ENCODE measurements around the gene ACAP3.

Gene ACAP3, protein sequence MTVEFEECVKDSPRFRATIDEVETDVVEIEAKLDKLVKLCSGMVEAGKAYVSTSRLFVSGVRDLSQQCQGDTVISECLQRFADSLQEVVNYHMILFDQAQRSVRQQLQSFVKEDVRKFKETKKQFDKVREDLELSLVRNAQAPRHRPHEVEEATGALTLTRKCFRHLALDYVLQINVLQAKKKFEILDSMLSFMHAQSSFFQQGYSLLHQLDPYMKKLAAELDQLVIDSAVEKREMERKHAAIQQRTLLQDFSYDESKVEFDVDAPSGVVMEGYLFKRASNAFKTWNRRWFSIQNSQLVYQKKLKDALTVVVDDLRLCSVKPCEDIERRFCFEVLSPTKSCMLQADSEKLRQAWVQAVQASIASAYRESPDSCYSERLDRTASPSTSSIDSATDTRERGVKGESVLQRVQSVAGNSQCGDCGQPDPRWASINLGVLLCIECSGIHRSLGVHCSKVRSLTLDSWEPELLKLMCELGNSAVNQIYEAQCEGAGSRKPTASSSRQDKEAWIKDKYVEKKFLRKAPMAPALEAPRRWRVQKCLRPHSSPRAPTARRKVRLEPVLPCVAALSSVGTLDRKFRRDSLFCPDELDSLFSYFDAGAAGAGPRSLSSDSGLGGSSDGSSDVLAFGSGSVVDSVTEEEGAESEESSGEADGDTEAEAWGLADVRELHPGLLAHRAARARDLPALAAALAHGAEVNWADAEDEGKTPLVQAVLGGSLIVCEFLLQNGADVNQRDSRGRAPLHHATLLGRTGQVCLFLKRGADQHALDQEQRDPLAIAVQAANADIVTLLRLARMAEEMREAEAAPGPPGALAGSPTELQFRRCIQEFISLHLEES

DNA sequence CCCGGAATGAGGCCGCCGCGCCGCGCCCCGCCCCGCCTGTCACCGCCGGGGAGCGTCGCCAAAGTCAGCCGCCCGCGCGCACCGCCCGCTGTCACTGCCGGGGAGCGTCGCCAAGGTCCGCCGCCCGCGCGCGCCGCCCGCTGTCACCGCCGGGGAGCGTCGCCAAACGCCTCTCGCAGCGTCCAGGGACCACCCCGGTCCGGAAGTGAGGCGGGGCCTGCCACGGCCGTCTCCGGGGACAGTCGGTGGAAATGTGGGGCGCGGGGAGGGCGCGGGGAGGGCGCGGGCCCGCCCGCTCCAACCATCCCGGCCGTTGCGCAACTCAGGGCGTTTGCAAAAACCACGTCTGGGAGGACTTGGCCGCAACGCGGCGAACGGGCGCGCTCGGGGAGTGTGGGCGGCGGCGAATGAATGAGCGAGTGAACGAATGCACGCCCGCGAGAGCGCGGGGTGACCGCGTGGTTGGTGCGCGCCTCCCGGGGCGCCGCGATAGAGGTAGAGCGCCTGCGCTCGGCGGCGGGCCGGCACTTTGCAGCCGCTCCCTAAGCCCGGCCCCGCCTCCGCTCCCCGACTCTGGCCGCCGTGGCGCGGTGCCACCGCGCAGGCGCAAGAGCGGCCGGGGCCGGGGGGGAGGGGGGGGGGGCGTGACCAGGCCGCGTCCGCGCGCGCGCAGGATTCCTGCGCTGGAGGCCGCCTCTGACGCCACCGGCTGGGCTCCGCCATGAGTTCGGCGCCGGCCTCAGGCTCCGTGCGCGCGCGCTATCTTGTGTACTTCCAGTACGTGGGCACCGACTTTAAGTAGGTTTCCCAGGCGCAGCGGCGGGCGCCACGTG lies at the start of gene ACAP3, which contains the start of gene PUSL1:
Gene ACAP3, minus strand, starts transcription at position 8 of the 833 bp plus-strand sequence. CDS start 115 bp downstream, outside the sequence.
Gene PUSL1, plus strand, starts transcription at position 675 of the 833 bp plus-strand sequence. Its CDS starts 47 bp downstream, at position 722.
- peak; percentile 81 for DNase-seq

DNA sequence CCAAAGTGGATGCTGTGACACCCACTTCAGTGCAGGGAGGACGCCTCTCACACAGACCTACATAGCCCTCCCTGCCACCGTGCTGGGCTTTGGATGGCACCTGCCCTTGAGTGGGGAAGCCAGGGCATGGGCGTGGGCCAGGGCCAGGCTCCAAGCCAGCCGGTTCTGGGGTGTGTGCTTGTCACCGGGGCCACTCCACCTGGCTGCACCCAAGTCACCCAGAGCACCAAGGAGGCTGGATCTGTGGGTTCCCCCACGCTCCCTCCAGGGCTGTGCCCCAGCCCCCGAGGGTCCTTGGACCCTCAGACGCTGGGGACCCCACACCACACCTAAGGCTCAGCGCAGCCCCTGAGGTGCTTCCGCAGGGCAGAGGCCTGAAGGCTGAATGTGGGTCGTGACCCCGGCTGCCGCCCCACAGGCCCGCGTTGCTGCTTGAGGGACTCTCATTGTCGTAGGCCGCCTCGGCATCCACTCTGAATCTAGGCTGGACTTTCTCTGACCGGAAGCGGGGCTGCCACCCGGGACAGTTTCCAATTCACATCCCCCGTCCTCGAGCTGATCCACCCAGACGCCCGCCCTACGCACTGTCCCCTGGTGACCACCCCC lies 49.2 kb upstream of the ACAP3 start:
- no peak for DNase-seq

DNA sequence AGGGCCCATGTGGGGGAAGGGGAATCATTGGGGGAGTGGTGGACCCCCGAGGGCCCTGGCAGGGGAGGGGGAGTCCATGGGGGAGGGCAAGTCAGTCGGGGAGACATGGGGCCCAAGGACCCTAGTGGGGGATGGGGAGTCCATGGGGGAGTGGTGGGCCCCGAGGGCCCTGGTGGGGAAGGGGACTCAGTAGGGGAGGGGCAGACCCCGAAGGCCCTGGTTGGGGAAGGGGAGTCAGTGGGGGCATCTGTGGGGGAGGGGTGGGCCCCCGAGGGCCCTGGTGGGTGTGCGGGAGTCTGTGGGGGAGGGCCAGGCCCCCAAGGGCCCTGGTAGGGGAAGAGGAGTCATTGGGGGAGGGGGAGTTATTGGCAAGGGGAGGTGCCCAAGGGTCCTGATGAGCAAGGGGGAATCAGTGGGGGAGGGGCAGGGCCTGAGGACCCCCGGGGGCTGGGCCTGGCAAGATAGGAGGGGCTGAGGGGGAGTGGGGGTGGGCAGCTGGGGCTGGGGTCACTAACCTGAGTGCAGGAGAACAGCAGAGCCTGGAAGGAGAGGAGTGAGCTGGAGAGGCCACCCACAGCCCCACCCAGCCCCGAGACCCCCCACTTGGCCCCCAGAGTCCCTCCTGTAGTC lies 48.6 kb upstream of the ACAP3 start:
- no peak for DNase-seq

DNA sequence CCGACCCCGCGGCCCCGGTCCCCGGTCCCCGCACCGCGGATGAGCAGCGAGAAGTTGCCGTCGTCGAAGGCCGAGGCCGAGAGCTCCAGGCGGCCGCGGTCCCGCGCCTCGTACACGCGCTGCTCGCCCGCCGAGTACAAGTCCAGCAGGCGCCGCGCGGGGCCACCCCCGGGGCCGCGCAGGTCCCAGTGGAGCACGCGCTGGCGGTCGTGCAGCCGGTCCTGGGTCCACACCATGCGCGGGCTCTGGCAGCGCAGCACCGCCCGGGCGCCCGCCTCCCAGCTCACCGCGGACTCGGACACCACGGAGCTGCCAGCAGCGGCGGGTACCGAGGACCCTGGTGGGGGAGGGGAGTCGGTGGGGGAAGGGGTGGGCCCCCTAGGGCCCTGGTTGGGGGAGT lies 47.7 kb upstream of the ACAP3 start:
- DNase-seq, result no peak

DNA sequence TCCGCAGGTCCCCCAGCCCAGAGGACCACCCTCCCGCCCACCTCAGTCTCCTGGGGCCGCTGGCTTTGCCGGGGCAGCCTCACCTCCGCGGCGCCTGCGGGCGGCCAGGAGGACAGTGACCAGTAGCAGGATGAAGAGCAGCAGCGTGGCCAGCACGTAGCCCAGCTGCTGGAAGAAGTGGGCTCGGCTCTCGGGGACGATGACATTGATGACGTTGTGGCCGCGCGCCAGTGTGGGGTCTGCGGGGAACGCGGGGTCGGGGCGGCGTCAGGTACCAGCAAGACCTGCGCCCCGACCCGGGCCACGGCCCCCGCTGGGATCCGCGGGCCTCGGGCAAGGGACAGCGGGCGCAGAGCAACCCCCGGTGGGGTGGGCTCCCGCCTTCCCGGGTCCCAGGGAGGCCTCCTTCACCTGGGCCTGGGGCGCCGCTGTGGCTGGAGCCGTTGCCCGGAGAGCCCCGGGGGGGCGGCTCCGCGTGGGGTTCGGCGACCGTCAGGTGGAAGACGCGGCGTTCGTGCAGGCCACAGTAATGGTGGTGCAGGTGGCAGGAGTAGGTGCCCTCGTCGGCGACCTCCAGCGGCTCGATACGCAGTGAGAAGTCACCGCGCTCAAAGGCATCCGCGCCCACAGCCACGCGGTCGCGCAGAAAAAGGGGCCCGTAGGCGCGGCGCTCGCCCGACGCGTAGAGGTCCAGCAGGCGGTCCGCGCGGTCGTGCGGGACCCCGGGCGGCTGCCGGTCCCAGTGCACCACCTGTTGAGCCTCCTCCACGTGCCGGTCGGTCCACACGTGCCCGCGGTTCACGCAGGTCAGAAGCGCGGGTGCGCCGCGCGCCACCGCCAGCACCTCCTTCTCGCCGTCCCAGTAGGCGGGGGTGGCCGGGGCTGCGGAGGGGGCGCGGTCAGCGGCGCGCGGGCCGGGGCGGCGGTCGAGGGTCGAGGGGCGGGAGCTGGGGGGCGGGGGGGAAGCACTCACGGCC lies 46.8 kb upstream of the ACAP3 start:
- no peak for DNase-seq

DNA sequence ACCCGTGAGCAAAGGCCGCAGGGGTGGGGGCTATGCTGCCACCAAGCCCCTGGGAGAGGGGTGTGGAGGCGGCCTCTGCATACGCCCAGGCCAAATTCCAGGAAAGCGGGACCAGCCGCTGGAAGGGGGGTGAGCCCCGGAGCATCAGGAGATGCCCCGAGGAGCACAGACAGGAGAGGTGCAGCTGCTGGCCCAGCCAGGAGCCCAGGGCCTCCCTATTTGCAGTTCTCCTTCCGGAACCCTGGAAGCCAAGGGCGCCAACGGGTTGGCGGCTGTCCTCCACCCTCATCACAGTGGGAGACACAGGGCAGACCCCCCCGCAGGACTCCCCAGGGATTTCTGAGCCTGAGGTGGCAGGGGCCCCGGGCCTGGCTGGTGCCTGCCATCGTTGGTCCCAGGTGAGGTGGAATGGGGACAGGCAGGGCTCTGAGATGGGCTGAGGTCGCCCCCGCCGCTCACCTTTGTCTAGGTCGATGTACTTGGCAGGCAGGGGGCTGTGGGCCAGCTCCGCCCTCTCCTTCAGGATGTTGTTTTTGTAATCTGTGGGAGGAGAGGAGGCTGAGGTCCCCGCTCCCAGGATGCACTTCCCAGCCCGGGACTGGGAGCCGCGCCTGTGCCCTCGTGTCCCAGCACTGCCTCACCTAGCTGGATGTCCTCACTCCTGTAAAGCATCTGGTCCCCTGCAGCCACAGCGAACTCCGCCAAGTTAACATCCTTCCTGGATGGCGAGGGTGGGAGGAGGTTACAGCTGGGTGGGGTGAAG lies 45.8 kb upstream of the ACAP3 start:
- DNase-seq, result no peak

DNA sequence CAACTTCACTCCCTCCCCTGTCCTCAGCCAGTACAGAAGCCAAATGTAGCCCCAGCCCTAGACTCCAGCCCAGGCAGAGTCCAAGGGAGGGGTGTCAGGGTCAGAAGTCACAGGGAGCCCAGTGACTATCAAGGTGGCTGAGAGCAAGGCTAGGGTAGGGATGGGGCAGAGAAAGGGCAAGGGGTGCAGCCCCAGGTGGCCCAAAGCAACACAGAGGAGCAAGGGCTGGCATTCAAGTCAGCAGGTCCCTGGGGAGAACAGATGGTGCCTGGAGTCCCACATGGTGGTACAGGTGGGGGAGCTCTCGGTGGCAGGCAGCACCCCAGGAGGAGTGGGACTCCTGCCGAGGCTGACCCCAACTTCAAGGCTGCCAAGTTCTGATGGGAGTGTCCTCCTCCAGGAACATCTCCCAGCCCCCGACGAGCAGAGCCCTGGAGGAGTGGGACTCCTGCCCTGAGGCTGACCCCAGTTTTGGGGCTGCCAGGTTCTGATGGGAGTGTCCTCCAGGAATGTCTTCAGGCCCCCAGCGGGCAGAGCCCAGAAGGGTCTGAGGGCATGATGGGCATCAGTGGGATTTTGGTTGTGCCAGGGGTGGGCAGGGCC lies 45.2 kb upstream of the ACAP3 start:
- no peak for DNase-seq

DNA sequence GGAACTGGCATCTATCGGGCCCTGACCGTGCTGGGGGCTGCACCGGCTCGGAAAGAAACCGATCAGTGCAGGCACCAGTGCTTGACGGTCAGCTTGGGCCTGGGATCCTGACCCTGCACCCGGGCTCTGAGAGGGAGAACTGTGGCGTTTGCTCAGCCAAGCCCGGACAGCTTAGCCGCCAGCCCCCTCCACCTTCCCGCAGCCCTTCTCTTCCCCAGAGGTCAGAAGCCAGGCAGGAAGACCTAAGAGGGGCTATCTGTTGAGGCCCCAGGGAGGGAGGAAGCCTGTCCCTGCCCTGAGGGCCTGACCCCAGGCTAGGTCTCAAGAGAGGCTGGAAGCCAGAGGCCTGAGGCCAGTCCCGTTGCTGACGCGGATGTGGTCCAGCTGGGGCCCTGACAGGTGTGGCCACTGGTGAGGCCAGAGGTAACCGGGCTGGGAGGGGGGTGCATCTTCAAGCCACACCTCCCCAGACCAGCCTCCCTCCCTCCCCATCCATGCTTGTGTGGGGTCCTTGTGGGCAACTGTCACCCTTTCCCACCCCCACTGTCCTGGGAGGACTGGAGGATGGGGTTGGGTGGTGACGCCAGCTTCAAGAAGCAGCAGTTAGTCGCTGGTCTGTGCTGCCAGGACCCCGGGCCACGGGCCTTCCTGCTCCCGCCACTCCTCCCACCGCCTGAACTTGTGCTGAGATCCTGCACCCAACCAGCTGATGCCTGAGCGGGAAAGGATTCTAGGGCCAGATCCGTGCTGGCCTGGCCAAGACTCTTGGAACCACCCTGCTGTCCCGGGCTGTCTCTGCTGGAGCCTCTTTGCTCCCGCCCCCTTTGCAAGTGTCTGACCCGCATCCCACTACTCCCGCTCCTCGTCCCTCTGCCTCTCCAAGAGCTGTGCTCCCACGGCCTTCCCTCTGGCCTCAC lies 44.0 kb upstream of the ACAP3 start:
- DNase-seq, result no peak

DNA sequence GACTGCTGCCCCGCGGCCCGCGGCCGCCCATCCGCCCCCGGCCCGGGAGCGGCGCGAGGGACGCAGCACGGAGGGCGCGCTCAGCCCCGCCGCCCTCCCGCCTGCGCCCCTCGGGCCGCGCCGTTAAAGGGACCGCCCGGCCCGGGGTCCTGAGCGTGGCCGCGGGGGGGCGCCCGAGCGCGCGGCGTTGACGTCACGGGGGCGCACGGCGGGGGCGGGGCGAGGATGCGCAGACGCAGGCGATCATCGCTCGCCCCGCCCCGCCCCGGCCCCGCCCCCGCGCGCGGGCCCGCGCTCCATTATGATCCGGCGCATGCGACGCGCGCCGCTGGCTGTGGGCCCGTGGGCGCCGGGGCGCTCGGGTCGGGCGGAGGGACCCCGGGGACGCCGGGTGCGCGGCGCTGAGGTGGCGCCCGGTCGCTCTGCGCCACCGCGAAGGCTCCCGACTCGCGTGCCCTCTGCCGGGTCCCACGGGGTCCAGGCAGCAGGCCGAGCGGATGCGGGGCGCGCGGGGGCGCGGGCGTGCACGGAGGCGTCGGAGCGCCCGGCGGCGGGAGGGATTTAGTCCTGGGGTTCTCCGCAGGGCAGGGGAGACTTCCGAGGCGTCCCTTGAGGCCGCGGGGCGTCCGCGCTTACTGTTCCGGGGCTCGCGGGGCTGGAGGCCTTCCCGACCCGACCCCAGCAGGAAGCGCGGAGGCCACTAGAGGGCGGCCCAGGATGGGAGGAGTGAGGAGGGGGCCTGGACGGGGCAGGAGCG lies 41.7 kb upstream of the ACAP3 start, which contains the start of gene DVL1:
Gene DVL1, minus strand, starts transcription at position 163 of the 757 bp plus-strand sequence. CDS start 353 bp downstream, outside the sequence.
- DNase-seq, result peak; percentile 18

DNA sequence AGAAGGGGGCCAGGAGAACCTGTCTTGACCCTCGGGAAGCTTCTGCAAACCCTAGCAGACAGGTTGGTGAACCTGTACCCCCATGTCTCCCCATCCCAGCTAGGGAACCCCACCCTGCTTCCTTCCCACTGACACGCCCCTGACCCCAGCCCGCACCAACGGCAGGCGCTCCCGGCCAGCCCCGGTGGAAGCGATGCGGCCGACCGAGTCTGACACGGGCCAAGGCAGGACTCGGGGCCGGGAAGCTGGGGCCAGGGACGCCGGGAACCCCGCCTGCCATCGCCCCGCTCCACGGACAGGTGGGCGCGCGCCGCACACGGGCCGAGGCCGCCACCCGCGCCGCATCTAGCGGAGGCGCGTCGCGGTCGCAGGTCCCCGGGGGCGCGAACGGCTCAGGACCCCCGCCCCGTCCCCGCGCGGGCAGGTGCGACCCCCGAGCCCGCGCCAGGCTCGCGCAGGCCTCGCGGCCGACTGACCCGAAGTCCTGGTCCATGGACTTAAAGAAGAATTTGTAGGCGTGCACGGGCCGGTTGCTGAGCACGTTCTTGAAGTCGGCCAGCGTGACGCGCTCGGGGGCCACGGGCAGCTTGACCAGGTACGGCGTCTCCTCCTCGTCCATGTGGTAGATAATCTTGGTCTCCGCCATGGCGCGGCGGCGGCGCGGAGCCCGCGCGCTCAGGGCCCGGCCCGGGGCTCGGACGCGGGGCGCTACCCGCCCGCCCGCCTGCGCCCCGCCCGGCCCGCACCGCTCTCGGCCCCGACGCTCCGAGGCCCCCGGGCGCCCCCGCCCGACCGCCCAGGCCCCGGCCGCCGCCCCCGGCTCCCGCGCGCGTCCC lies 40.9 kb upstream of the ACAP3 start:
- DNase-seq, result no peak

DNA sequence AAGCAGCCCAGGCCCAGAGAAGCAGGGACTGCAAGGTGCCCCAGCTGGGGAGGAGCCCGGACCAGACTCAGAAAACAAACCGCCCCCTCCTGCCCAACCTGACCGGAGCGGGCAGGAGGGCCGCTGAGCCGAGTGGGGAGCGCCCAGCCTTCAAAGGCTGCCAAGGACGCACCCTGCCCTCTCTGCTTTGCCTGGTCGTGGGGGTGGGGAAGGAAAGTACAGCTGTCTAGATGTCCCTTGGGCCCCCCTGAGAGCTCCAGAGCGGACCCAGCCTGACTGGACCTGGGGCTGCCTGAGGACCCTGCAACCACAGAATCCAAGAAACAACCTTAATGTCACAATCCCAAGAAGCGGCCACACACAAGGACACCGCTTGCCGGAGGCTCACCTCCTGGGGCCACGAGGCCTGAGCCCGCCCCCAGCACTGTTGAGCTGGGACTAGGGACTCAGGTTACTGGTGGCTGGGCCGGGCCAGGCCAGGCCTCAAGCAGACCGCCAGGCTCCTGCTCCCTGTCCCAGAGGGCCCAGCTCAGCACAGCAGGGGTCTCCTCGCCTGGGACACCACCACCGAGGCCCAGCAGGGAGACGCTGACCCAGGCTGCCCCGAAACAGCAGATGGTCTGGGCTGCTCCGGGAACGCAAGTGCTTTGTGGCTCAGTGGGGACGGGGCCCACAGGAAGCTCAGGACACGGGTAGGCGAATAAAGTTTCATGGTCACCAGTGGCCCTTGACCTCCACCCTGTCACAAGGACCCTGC lies 40.1 kb upstream of the ACAP3 start:
- no peak for DNase-seq

DNA sequence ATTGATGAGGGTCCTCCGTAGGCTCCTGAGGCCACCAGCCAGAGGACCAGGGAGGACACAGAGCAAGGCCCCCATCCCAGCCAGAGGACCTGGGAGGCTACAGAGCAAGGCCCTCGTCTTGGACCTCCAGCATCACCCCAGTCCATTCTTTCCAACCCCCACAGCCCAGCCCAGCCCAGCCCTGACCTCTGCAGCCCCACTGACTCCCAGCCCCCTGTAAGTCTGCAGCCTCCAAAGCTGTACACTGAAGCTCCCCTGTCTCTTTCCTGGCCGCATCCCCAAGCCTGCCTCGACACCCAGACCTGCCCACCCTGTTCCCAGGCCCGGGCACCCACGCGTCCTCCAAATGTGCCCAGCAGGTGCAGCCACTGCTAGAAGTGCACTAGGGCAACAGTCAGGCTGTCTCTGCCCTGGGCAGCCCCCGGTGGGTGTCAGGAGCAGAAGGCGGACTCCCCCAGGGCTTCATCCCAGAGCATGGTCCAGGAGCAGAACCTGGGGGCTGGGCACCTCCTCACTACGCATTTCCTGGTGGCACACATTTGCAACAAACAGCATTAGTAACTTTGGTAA lies 39.4 kb upstream of the ACAP3 start:
- DNase-seq, result no peak

DNA sequence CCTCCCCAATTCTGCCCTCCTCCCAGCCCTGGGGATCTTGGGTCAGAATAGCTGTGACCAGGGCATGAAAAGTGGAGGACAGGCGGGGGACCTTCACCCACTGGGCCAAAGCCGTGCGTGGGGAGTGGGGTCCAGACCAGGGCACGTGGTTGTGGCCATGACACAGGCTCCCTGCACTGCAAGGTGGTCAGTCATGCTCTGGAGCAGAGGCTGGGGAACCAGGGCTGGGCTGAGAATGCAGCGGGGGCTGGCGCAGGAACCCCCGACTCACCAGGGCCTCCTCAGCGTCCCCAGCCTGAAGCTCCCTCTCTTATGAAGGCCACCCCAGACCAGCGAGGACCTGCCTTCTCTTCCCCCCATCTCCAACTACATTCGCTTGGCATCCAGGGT lies 38.8 kb upstream of the ACAP3 start:
- DNase-seq, result no peak

DNA sequence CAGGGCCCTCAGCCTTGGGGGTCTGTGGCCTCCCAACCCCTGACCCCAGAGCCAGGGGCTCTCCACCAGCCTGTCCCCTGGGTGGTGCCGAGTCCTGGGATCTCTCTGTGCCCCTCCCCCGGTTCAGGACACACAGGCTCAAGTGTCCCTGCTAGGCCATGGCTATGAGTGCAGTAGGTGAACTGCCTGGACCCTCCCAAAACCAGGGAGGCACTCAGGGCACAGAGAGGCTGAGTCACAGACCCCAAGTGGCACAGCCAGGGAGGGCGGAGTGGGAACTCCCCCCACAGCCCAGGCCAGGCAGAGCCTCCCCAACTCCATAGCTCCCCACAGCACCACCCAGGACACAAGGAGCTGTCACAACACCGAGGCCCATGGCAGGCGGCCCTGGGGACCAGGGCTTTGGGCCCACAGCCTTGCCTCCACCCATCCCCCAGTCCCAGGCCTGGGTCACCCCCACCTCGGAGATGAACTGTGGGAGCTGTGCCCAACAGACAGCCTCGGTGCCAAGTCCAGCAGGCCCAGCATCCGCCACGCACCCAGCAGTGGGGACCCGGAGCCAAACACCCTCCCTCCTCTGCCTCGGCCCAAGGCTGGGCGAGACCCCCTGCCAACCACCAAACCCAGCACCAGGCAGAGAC lies 38.2 kb upstream of the ACAP3 start:
- DNase-seq, result no peak

DNA sequence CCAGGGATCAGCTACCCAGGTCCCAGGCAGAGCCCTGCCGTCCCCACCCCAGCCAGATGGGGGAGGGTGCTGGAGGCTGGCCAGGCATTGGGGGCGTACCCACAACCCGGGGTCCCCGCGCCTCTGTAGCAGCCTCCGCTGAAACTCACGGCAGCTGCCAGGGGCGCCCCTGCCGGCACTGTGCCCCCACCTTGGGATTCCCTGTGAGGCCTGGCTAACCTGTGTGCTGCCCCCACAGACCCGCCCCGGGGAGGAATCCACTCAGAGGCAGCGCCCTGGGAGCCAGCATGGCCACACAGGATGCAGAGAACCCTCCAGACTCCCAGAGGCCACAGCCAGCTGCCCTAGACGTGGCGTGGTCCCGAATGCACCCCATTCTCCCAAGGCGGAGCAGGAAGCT lies 37.7 kb upstream of the ACAP3 start:
- DNase-seq, result no peak
